BJ (cell line): ENCODE measurements around the gene TAOK1. TPM values are rescaled to one million over a fixed set of nuclear protein-coding genes. Genes with fewer than 3 reads are reported as not detected.

ENCODE experiments used
- CTCF ChIA-PET: fragments of 350-600 bp; formaldehyde crosslinking; extraction: SDS; loops from one replicate; lab custom pipeline; 2021; ENCODE audit warnings: antibody characterized with exemption, inconsistent platforms; lab: Yijun Ruan, JAX
- POLR2A ChIA-PET: fragments of 300-600 bp; sonication (Branson Sonifier 250); formaldehyde crosslinking; extraction: SDS; loops from one replicate; lab custom pipeline; 2021; ENCODE audit warnings: antibody characterized with exemption; lab: Charles Lee
- DNase-seq: peaks from one replicate; pipeline ENCODE4 v3.0.0-alpha.2; 2011; ENCODE audit warnings: low read depth
- H3K27me3 ChIP-seq: 2 replicates; pipeline ENCODE4 v1.6.0; 2011; ENCODE audit warnings: low read length; ENCODE audit not compliant: control insufficient read depth, insufficient read depth
- H3K36me3 ChIP-seq: 2 replicates; pipeline ENCODE4 v1.5.1; 2011; ENCODE audit warnings: low read length; ENCODE audit not compliant: control insufficient read depth, insufficient read depth
- H3K4me3 ChIP-seq: 2 replicates; pipeline ENCODE4 v1.5.1; 2011; ENCODE audit warnings: low read depth, mild to moderate bottlenecking, control low read depth, low read length
- polyA plus RNA-seq: library from polyadenylated mRNA; depleted of rRNA; stranded (reverse); fragments of >200 nt; gene quantifications from 2 replicates; pipeline ENCODE4 v1.2.3, GENCODE V29; 2011
- TF ChIP-seq, protein P1 (sequence below): IDR thresholded peaks from 2 replicates; pipeline ENCODE4 v1.5.1; 2011; ENCODE audit warnings: low read depth, mild to moderate bottlenecking, control low read depth, inconsistent platforms, low read length, moderate library complexity; ENCODE audit not compliant: insufficient read depth

TAOK1 gene
- polyA plus RNA-seq, 1 experiment = 9.1 TPM

DNA sequence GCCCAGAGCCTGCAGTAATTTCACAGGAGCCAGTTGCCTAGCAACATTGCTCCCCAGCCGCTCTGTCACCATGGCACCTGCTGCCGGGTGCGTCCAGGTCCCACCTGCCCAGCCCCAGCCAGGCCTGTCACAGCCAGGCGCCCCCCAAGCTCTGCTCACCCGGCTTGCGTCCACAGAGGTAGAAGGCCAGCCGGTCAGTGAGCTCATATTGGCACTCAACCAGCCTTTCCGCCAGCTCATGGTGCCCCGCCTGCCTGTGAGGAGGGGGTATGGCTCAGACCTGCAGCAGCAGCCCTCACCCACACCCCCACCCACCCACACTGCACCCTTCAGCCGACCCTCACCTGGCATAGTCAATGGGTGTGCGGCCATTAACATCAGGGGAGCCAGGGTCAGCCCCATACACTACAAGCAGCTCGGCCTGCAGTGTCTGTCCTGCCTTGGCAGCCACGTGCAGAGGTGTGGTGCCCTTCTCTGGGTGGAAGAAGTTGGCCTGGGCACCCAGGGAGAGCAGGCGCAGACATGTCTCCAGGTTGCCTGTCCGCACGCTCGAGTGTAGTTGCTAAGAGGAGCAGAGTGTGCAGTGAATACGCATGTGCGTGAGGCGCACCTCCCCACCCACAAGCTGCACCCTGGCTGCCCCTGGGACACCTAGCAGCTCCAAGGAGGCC lies 191.6 kb downstream of the TAOK1 start:
- Histone ChIP-seq H3K4me3 (no peak overlapping the region), H3K27me3 (no peaks in the 10 kb centered on the region), H3K36me3 (peaks cover 25% of the 10 kb centered on the region)
- no peak for DNase-seq
- CTCF ChIA-PET = interaction anchor here (0.6 to 5.6 kb wide), 14 partner anchors 10 to 512 kb away, joined by 3 to 61 read pairs (median 4); partner anchors contain the start of genes ANKRD13B and TAOK1
- TF ChIP-seq, protein P1, sequence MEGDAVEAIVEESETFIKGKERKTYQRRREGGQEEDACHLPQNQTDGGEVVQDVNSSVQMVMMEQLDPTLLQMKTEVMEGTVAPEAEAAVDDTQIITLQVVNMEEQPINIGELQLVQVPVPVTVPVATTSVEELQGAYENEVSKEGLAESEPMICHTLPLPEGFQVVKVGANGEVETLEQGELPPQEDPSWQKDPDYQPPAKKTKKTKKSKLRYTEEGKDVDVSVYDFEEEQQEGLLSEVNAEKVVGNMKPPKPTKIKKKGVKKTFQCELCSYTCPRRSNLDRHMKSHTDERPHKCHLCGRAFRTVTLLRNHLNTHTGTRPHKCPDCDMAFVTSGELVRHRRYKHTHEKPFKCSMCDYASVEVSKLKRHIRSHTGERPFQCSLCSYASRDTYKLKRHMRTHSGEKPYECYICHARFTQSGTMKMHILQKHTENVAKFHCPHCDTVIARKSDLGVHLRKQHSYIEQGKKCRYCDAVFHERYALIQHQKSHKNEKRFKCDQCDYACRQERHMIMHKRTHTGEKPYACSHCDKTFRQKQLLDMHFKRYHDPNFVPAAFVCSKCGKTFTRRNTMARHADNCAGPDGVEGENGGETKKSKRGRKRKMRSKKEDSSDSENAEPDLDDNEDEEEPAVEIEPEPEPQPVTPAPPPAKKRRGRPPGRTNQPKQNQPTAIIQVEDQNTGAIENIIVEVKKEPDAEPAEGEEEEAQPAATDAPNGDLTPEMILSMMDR = no peak
- POLR2A ChIA-PET = no interaction called here

DNA sequence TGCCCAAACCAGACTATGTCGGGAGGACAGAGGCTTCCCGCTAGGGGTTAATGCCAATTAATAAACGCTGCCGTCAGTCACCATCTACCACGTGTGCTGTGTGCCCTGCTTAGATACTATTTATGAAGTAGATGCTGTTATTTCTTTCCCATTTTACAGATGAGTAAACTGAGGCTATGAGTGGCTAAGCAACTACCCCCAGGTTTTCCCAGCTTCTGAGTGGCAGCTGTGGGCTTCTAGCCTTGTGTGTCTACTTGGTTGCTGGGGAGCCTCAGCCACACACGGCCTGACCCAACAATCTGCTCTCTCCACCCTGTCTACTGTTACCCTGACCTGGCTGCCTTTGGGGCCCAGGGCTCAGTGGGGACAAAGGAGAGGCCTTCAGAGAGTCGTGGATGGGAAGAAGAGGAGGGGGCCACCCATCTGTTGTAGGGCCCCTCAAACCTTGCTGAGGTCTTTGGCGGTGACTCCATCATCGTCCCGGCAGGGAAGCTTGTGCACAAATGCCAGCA lies 192.1 kb downstream of the TAOK1 start:
- Histone ChIP-seq H3K36me3 (peaks cover 25% of the 10 kb centered on the region), H3K27me3 (no peaks in the 10 kb centered on the region), H3K4me3 (no peak overlapping the region)
- TF ChIP-seq, protein P1 = no peak
- ChIA-PET CTCF (interaction anchor here (0.6 to 5.6 kb wide), 8 partner anchors 10 to 511 kb away, joined by 3 to 61 read pairs (median 6); partner anchors contain the start of genes ANKRD13B and TAOK1), POLR2A (no interaction called here)
- DNase-seq = no peak

DNA sequence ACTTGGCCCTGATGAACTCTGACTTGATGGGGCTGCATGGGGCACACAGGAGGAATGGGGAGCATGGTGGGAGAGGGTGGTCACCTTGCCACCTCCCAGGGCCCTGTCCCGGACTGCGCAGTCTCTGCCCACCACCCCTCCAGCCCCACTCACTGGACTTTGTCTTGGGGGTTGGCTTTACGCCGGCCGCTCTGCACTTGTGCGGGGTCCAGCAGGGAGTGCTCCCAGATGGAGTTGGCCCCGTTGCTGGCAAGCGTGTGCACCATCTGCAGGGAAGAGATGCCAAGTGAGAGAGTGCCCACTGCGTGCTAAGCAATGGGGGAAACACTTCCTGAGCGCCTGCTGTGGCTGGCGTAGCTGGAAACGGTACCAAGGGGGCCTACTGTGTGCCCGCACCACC lies 192.6 kb downstream of the TAOK1 start:
- Histone ChIP-seq H3K36me3 (peaks cover 21% of the 10 kb centered on the region), H3K4me3 (no peak overlapping the region), H3K27me3 (no peaks in the 10 kb centered on the region)
- TF ChIP-seq, protein P1 = no peak
- POLR2A ChIA-PET = no interaction called here
- no peak for DNase-seq
- CTCF ChIA-PET = interaction anchor here (1.1 to 5.6 kb wide), 4 partner anchors 10 to 35 kb away, joined by 3 to 61 read pairs (median 30); partner anchors contain the start of gene ANKRD13B

DNA sequence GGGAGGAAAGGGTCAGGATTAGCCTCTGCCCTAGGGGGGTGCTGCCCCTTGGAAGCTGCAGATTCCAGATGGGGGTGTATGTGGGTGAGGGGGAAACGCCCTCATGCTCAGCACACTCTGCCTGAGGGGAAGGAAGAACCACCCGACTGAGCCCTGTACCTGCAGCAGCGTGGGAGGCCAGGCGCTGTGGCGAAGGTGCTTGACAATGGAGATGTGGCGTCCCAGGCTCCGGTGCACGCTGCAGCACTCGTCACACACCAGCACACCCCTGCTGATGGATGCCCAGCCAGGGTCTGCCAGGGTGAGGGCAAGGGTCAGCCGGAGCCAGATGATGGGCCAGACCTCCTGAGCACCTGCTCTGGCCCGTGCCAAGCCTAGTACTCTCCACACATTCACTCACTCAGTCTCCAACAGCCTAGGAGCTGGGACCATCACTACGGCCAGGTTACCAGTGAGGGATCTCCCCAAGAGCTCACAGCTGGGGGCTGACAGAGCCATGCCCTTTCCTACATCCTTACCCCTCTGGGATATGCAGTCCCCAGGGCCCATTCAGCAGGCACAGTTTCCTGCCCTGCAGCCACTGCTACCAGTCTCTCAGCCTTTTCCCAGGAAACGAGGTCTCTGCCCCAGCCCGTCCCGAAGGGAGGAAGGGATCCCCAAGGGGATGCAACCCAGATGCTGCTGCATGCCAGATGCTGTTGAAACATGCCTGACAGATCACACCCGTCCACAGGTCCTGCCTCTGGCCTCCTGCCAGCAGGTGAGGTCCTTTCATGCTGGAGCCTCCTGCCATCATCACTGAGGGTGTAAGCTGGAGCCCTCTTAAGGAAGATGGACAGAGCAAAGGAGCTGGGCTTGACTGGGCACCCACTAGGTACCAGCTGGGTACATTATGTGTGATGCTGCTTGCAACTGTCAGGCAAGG lies 193.4 kb downstream of the TAOK1 start:
- CTCF ChIA-PET = interaction anchor here (0.6 to 5.6 kb wide), 5 partner anchors 7 to 207 kb away, joined by 3 to 61 read pairs (median 3); partner anchors contain the start of gene ANKRD13B
- no peak for DNase-seq
- Histone ChIP-seq H3K27me3 (no peaks in the 10 kb centered on the region), H3K4me3 (no peak overlapping the region), H3K36me3 (peaks cover 19% of the 10 kb centered on the region)
- POLR2A ChIA-PET = no interaction called here
- TF ChIP-seq, protein P1 = no peak
